ENCODE data around the gene NRF1.
"Not testable (repeated sequence)": the region's sequence is repeated elsewhere in the genome, so short reads cannot be mapped to it uniquely, and the experiment has no call there.

NRF1 gene

DNA sequence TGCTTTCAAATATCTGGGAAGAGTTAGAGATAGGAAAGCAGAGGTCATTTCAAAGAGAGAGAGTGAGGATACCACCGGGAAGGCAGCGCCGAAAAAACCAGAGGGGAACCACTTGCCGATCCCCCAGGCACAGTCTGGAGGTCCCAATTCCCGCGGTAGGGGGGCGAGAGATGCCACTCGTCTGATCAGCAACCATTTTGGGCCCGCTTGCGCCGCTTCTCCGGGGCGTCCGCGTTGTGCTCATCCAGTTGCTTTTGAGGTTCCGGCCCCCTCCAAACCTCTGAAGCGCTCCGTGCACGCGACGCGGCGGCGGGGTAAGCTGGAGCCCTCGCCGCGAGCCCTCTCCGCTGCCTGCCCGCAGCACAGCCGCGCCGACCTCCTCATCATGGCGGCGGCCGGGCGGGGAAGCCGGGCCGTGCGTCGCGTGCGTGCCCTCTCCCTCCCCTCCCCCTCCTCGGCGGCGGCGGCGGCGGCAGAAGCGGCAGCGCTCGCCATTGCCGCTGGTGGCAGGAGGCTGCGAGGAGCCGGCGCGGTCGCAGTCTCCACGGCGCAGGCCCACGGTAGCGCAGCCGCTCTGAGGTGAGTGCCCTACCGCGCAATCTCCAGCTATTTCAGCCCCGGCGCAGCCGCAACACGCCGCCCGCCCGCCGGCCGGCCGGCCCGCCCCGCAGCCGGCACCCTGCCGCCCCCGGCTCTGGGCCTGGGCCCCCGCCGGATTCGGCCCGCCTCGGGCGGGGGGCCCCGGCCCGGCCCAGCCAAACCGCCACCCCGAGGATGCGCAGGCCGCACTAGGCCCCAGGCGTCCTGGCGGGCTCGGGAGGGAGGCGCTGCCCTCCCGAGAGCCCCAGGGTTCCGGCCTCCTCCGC, at the start of gene NRF1:
Gene NRF1 (plus strand): TSS at position 475 of the 866 bp plus-strand sequence. CDS start 45,632 bp downstream, outside the sequence.
- peak; percentile 82 to 93 (median 88) for DNase-seq

DNA sequence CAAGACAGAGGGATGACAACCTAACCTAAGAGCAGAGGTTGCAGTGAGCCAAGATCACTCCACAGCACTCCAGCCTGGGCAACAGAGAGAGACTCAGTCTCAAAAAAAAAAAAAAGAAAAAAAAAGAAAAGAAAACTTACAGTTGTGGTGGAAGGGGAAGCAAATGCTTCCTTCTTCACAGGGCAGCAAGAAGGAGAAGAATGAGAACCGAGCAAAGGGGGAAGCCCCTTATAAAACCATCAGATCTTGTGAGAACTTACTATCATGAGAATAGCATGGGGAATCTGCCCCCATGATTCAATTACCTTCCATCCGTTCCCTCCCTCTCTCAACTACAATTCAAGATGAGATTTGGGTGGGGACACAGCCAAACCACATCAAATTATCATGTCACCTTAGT, 45.2 kb upstream of the NRF1 start:
- not testable (repeated sequence) for DNase-seq

DNA sequence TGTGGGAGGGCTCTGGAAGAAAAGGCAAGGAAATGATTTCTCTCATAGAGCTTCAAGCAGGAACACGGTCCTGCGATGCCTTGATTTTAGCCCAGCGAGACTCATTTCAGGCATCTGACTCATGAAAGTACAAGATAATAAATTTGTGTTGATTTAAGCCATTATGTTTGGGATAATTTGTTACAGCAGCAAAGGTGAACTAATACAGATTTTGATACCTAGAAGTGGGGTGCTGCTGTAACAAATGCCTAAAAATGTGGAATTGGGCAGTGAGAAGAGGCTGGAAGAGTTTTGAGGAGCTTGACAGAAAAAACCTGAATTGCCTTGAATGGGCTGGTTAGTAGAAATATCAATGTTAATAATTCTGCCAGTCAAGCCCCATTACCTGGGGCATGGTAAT, 44.1 kb upstream of the NRF1 start:
- no peak for DNase-seq

DNA sequence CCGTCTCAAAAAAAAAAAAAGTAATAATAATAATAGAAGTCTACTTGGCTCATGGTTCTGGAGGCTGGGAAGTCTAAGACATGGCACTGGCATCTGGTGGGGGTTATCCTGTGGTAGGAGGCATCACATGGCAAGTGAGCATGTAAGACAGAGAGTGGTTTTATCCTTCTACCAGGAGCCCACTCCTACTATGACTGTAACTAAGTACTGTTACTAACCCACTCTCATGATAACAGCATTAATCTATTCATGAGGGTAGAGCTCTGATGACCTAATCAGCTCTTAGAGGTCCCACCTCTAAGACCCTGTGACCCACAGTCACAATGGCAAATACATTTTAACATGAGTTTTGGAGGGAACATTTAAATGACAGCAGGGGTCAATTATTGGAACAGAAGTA, 43.3 kb upstream of the NRF1 start:
- no peak for DNase-seq

DNA sequence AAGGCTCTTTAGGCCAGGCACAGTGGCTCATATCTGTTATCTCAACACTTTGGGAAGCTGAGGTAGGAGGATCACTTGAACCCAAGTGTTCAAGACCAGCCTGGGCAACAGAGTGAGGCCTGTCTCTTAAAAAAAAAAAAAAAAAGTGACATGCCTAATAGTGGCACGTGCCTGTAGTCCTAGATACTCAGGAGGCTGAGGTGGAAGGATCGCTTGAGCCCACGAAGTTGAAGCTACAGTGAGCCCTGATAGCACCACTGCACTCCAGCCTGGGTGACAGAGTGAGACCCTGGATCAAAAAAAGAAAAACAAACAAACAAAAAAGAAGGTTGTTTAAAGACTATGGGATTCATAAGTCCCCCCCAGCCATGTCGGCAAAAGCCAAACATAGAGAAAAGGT, 42.2 kb upstream of the NRF1 start:
- no peak for DNase-seq

DNA sequence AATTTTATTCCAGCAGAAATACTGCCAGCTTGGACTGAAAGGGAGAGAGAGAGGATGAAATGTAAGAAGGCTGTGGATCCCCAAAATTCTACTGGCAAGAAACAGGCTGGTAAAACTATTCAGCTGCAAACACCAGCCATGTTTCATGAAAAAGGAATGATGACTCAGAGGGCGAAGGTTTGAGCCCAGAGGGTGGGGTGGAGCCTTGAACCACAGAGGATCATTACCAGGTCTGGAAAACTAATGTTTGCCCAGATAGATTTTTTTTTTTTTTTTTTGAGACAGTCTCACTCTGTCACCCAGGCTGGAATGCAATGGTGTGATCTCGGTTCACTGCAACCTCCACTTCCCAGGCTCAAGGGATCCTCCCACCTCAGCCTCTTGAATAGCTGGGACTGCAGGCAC, 41.7 kb upstream of the NRF1 start:
- no peak for DNase-seq

DNA sequence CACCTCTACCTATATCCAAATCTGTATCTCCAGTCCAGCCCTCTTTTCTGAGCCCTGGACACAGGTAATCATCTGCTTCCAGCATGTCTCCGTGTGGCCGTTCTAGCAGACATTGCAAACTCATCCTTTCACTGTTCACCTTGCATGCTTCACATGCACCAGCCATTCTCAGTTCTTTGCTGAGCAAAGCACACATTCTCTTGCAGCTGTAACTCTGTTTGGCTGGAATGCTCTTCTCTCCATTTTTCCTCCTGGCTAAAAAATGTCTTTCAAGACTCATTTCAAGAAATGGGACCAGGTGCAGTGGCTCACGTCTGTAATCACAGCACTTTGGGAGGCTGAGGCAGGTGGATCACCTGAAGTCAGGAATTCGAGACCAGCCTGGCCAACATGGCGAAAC, 40.3 kb upstream of the NRF1 start:
- DNase-seq, result no peak

DNA sequence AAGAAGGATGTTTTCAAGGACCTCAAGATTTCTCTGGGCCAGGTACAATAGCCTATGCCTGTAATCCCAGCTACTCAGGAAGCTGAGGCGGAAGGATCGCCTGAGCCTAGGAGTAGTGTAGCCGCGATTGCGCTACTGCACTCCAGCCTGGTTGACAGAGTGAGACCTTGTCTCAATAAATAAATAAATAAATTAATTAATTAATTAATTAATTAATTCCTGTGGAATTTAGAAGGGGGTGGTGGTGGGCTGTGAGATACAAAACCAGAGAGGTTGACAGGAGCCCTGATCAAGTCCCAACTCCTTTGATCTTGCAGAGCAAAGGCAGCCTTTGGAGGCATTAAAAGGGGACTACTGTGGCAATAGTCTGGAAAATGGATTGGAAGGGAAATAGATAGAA, 39.3 kb upstream of the NRF1 start:
- DNase-seq, result no peak

DNA sequence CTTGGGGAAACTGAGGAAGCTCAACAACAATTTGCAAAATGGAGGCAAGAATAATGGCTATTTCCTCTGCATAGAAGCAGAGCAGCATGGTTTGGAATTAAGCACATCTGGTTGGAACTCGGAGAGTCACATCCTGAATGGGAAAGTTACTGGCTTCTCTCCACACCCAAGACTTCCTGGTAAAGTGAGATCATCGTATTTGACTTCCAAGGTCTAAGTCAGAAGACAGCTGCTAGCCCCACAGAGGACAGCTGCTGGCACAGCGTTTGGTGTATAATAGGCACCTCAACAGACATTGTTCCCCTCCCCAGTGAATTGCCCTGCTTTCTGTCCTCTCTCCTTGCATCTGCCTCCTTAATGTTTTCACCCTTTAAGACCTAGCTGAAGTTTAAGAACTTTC, 37.0 kb upstream of the NRF1 start:
- no peak for DNase-seq

DNA sequence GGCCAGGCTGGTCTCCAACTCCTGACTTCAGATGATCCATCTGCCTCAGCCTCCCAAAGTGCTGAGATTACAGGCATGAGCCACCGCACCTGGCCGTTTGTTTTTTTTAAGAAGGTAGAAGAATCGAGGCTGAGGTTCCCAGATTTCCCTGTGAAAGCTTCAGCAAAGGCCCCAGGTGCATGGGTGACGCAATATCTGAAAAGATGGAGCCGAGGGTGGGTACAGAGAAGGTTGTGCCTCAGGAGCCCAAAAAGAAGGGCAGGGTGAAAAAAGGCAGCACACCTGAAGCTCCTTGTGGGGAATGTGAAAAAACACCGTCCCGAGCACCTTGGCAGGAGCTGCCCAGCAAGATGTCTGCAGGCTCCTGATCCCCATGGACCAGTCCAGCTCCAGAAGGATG, 35.8 kb upstream of the NRF1 start:
- no peak for DNase-seq

DNA sequence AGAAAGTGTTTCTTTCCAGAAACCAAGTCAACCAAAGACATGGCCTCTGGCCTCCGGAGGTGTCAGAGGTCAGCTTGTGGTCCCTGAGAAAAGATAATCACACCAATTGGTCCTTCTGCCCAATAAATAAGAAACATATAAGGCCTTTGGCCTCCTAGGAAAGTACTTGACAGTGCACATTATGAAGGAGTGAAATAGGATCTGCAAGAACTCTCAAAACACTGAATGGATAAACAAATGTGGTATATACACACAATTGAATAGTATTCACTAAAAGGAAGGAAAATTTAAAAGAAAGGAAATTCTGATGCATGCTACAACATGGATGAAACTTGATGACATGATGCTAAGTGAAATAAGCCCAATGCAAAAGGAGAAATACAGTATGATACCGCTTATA, 35.4 kb upstream of the NRF1 start:
- DNase-seq, result no peak

DNA sequence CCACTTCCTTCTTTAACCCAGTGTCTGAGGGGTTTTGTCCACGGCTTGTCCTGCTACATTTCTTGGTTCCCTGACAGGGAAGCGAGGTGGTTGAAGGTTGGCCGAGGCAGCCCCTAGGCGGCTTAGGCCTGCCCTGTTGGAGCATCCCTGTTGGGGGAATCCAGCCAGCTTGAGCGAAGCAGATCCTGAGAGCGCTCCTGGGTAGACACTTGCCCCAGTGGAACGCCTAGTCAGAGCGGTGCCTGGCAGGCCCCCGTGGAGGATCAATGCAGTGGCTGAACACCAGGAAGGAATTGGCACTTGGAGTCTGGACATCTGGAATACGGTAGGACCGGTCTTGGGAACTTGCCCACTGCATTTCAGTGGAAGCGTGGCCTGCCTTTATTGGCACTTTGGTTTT, 32.7 kb upstream of the NRF1 start:
- no peak for DNase-seq

DNA sequence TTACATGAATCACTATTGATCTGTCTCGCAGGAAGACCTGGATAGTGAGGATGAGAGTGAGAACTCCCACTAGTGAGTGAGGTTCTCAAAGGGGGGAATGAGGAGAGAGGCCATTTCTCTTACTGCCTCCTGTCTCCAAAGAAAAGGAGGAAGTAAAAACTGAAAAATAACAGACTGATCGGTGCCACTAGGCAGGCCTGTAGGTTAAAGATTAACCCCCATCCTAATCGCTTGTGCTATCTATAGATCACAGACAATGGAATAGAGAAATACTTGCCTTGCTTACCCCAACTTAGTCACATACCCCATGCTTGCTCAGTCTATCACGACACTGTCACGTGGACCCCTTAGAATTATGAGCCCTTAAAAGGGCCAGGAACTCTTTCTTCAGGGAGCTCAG, 25.3 kb upstream of the NRF1 start:
- not testable (repeated sequence) for DNase-seq

DNA sequence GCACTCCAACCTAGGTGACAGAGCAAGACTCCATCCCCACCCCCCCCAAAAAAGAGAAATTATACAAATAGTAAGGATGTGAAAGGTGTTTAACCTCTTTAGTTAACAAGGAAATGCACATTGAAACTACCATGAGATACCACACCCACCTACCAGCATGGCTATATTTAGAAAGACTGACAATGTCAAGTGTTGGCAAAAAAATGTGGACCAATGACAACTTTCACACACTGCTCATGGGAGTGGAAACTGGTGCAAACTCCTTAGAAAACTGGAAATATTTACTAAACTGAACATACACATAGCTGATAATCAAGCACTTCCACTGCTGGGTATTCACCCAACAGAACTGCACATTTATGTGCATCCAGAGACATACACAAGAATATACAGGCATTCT, 23.3 kb upstream of the NRF1 start:
- DNase-seq, result no peak

DNA sequence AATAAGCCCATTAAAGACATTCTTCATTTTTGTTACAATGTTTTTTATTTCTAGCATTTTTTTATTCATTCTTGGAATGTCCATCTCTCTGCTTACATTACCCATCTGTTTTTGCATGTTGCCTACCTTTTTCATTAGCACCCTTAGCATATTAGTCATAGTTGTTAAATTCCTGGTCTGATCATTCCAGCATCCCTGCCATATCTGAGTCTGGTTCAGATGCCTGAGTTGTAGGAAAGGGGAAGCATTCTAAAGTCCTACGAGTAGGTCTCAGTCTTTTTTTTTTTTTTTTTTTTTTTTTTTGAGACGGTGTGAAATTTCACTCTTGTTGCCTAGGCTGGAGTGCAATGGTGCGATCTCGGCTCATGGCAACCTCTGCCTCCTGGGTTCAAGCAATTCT, 19.7 kb upstream of the NRF1 start:
- no peak for DNase-seq

DNA sequence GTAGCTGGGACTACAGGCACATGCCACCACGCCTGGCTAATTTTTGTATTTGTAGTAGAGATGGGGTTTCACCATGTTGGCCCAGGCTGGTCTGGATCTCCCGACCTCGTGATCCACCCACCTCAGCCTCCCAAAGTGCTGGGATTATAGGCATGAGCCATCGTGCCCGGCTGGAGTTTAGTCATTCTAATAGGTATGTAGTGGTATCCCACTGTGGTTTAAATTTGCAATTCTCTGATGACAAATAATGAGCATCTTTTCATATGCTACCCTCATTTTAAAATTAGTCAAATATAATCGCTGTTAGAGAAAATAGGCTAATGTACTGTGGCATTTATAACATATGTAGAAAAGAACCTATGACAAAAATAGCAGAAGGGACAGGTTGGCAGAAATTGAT, 15.1 kb upstream of the NRF1 start:
- not testable (repeated sequence) for DNase-seq

DNA sequence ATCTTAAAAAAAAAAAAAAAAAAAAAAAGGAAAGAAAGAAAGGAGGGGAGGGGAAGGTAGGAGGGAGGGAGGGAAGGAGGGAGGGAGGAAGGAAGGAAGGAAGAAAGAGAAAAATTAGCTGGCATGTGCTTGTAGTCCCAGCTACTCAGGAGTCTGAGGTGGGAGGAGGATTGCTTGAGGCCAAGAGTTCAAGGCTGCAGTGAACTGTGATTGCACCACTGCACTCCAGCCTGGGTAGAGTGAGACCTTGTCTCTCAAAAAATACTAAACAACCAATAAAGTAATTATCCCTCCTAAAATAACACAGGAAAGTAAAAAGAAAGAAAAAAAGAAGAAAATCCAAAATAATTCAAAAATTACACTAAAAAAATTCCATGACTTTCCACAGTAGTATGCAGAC, 13.8 kb upstream of the NRF1 start:
- DNase-seq, result no peak

DNA sequence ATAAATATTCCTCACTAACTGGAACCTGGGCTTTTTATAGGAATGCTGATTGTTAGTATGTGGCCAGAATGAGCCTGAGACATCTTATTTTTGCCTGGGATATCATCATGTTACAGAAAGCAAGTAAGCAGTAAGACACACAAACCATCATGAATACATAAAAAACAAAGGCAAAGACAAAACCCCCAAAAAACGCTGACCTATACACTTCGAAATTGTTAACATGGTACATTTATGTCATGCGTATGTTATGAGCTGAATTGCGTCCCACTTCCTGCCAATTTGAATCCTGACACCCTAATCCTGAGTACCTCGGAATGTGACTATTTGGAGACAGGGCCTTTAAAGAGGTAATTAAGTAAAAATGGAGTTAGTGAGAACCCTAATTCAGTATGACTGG, 12.3 kb upstream of the NRF1 start:
- no peak for DNase-seq

DNA sequence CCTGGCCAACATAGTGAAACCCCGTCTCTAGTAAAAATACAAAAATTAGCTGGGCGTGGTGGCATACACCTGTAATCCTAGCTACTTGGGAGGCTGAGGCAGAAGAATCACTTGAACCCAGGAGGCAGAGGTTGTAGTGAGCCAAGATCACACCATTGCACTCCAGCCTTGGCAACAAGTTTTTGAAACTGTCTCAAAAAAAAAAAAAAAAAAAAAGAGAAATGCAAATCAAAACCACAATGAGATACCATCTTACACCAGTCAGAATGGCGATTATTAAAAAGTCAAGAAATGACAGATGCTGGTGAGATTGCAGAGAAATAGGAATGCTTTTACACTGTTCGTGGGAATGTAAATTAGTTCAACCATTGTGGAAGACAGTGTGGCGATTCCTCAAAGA, 7.9 kb upstream of the NRF1 start:
- not testable (repeated sequence) for DNase-seq

DNA sequence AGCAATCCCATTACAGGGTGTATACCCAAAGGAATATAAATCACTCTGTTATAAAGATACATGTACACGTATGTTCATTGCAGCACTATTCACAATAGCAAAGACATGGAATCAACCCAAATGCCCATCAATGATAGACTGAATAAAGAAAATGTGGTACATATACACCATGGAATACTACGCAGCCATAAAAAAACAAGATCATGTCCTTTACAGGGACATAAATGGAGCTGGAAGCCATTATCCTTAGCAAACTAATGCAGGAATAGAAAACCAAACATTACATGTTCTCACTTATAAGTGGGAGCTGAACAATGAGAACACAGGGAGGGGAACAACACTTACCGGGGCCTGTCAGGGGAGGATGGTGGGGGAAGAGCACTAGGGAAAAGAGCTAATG, 7.5 kb upstream of the NRF1 start:
- not testable (repeated sequence) for DNase-seq

DNA sequence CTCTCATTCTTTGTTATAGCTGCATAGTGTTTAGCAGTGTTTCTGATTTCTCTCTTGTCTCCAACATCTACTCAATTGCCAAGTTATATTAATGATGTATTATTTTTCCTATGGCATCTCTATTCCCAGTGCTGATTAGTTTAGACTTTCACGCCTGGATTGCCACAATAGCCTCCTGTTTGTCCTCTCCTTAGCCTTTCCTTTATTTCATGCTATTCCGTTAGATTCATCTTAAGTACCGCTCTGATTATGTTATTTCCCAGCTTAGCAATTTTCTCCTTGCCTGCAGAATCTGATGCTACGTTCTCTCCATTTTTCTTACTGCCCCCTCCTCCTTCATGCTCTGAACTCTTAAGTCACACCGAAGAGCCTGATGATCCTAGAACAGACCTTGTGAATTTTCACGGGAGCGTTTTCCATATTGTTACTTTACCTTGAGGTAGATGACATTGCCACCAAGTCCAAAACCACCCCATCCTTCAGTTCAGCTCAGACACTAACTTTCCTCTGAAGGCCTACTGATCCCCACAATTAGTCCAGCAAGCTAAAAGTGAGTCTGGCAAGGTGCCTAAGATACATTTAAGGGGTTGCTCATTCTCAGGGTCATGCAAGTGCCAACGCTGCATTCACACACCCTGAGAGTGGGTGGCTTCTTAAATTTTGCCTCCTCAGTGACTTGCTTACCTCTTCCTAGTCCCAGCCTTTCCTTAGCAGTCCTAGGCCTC, 6.6 kb upstream of the NRF1 start:
- DNase-seq, result no peak

DNA sequence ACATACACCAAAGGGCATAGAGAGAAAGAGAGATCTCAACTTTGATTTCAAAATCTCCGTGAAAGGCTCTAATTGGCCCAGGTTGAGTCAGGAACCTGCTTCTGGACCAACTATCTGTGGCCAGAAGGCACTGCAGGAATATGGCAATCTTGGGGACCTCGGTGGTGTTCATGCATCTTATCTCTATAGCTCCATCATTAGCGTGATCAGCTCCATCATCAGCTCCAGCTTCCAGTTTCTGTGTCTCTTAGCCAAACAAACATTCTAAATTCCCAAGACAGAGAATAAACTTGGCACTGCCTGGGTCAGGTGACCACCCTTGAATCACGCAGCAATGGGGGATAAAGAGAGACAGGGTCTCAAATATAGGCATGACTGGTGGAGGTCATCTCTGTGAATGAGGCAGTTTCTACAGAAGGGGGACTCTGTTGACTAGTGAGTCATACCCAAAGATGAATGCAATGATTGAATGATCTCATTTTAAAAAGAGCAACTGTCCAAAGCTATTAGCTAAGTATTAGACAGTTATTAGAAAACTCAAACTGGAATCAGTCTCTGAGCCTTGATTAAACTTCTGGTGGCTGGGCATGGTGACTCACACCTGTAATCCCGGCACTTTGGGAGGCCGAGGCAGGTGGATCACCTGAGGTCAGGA, 5.4 kb upstream of the NRF1 start:
- DNase-seq, result no peak

DNA sequence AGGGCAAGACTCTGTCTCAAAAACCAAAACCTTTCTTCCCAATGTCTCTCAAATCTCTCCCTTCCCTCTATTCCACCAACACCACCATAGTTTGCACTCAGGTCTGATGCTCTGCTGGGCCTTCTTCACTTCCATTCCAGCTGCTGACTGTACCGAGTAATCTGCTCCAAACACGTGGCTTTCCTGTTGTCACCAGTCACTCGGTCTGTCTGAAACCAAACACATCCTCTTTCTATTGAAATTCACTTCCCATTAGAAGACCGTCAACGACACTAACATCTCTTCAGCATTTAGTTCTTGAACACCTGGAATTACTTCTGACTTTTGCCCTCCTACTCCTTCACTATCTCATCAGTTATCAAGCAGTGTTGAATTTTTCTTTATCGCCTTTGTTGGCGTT, 4.7 kb upstream of the NRF1 start:
- DNase-seq, result no peak
